HTR-8/SVneo (cell line): Measurements from ENCODE around the gene PDE6H.

Source experiments
- DNase-seq: peaks from one replicate; pipeline ENCODE4 v3.0.0; 2011; ENCODE audit warnings: low spot score, mixed read lengths; ENCODE audit not compliant: insufficient read length
- FAIRE-seq: peaks from 2 replicates; lab custom pipeline; 2011; peaks lifted over from hg19 to GRCh38; lab: Jason Lieb, UNC

The PDE6H gene

GRCh38 chr12:14997998-14998397 lies 25.2 kb downstream of the PDE6H start:
- DNase-seq, result no peak
- no peak for FAIRE-seq

GRCh38 chr12:14999021-14999694 lies 26.3 kb downstream of the PDE6H start:
- DNase-seq (no peak), FAIRE-seq (no peak)

- DNase-seq (no peak), FAIRE-seq (no peak)
Measured at GRCh38 chr12:14999695-15000365, 27.0 kb downstream of the PDE6H start.

GRCh38 chr12:15000575-15000974 lies 27.7 kb downstream of the PDE6H start:
- DNase-seq (no peak), FAIRE-seq (no peak)

GRCh38 chr12:15001733-15002382 lies 29.0 kb downstream of the PDE6H start:
- FAIRE-seq (no peak), DNase-seq (no peak)

- DNase-seq (no peak), FAIRE-seq (no peak)
Measured at GRCh38 chr12:15004421-15004820, 31.6 kb downstream of the PDE6H start.

- no peak for FAIRE-seq
- DNase-seq, result no peak
Measured at GRCh38 chr12:15005064-15005463, 32.2 kb downstream of the PDE6H start.

GRCh38 chr12:15007551-15007950 lies 34.7 kb downstream of the PDE6H start:
- no peak for FAIRE-seq
- no peak for DNase-seq

- DNase-seq (no peak), FAIRE-seq (no peak)
Measured at GRCh38 chr12:15011162-15011561, 38.3 kb downstream of the PDE6H start.

GRCh38 chr12:15013634-15014179 lies 40.9 kb downstream of the PDE6H start:
- FAIRE-seq, result no peak
- no peak for DNase-seq

- DNase-seq, result no peak
- FAIRE-seq, result no peak
Measured at GRCh38 chr12:15014708-15015107, 41.9 kb downstream of the PDE6H start.

GRCh38 chr12:15015121-15015520 lies 42.3 kb downstream of the PDE6H start:
- FAIRE-seq, result no peak

GRCh38 chr12:15020156-15020555 lies 47.3 kb downstream of the PDE6H start:
- FAIRE-seq, result no peak
- no peak for DNase-seq

More at GRCh38 chr12:15015121-15015520, 42.3 kb downstream of the PDE6H start:
- DNase-seq, result no peak
